ENCODE results near the gene ARSJ.

DNA sequence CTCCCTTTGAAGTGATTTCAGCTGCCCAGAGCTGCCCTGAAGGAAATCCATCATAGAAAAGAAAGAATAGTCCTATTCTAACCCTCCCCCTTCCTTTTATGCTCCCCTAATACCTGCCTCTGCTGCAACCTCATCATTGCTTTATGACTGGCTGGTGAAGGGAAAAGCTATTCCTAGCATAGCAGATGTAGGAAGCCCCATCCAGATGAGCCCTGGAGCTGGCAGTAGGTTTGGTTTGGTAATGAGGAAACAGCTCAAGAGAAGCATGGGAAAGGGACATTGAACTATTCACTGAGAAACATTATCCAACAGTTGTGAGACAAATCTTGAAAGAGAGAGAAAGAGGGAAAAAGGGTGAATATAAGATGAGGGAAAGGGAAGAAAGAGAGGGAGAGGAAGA is 29.2 kb downstream of the ARSJ start:
- no peak for TF ChIP-seq EP300 (IDR thresholded peaks at IDR 0.05)
- no peak for TF ChIP-seq POLR2A (IDR thresholded peaks at IDR 0.05)
- TF ChIP-seq POLR2AphosphoS5 (IDR thresholded peaks at IDR 0.05), result no peak
